Right lobe of liver (tissue), 4 donors: ENCODE results near the gene PPIA.

Experiments used
- POLR2A ChIP-seq: fragments of 450-650 bp; IDR thresholded peaks from one replicate; pipeline ENCODE4 v1.6.1; 2017; ENCODE audit warnings: antibody characterized with exemption, mild to moderate bottlenecking
- TF ChIP-seq, protein P1 (sequence below), 4 donors: fragments of 200-600 bp in 3 of 4; fragments of 450-650 bp in 1 of 4; IDR thresholded peaks; one replicate each; pipeline versions ENCODE4 v1.5.1 to v1.8.0; 2016 to 2022; ENCODE audit warnings: antibody characterized with exemption in 4 of 4, mild to moderate bottlenecking in 2 of 4
- donor health status: DM: no; HTN: no; CAD: no.
- donor health status: DM: no; HTN: no; CAD: no.
- donor health status: DM: no; HTN: yes; CAD: no.

DNA sequence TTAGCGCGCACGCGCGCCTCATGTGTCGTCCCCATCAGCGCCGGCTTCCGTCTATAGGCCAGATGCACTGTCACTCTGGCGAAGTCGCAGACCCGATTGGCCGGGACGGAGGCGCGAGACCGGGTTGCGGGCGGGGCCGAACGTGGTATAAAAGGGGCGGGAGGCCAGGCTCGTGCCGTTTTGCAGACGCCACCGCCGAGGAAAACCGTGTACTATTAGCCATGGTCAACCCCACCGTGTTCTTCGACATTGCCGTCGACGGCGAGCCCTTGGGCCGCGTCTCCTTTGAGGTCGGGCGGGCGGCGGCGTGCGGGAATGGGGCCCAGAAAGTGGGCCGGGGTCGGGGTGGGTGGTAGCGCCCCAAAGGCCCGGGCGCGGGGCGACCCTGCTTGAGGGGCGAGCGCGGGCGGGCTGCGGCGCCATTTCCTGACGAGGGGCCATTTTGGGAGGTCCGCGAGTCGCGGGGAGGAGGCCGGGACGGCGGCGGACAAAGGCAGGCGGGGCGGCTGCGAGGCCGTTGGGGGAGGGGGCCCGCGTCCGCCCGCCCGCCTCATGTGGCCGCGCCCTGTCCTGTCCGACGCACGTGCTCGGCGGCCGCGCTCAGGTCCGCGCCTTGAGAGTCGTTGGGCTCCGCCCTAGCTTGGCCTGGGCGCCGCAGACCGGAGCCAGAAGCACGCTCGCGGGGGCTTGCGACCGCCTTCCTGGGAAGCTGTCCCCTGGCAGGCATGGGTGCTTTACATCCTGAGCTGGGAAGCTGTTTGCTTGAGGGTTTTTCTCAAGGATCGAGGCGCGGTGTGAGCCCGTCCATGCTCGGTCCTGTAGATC is at the start of gene PPIA:
- TF ChIP-seq POLR2A, result peak; percentile 98
- TF ChIP-seq, protein P1, sequence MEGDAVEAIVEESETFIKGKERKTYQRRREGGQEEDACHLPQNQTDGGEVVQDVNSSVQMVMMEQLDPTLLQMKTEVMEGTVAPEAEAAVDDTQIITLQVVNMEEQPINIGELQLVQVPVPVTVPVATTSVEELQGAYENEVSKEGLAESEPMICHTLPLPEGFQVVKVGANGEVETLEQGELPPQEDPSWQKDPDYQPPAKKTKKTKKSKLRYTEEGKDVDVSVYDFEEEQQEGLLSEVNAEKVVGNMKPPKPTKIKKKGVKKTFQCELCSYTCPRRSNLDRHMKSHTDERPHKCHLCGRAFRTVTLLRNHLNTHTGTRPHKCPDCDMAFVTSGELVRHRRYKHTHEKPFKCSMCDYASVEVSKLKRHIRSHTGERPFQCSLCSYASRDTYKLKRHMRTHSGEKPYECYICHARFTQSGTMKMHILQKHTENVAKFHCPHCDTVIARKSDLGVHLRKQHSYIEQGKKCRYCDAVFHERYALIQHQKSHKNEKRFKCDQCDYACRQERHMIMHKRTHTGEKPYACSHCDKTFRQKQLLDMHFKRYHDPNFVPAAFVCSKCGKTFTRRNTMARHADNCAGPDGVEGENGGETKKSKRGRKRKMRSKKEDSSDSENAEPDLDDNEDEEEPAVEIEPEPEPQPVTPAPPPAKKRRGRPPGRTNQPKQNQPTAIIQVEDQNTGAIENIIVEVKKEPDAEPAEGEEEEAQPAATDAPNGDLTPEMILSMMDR (IDR thresholded peaks at IDR 0.05), result no peak
